ENCODE measurements around the gene XKR3.
"Not testable (repeated sequence)": the region's sequence is repeated elsewhere in the genome, so short reads cannot be mapped to it uniquely, and the experiment has no call there.

Gene XKR3

DNA sequence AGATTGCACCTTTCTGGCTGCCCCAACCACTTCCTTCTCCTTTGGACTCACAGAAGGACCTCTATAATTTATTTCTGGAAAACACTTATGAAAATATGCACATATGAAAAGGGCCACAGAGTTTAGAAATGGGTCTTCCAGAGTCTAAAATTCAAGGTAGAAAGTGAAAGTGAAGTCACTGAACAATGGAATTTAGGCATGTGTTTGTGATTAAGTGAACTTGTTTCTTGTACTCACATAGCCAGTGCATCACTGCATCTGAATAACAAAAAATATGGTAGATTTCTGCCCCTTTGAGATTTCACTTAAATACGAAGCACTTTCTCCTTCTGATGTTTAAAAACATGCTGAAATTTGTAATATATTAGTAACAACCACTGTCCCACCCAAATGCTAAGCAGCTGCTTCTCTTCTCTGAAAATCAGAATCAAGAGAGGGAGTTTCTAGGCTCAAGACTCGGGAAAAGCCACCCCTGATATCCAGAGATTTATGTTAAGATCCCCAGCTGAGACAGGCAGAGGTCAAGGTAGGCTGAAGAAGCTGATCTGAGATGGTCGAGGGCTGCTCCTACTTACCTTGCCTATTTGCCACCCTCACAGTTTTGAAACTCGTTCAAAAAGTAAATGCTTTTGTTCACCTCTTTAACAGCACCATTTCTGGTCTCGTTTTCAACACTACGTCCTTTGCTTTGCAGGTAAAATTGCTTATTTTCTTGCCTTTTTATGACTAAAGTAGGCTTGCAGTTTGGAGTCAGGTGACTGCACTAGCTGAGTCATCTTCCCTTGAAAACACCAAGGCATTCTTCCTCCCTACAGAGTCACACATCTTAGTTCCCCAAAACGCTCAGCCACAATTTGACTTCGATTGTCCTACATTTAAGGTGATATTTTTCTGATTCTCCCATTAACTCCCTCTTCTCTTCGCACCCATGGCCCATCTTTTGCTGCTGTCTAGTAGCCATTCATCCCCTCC lies at the start of gene XKR3:
TSS of gene XKR3 (minus strand) at position 696 of the 972 bp plus-strand sequence. CDS start 17,338 bp downstream, outside the sequence.
- no peak for DNase-seq (ENCODE audit: low spot score)

DNA sequence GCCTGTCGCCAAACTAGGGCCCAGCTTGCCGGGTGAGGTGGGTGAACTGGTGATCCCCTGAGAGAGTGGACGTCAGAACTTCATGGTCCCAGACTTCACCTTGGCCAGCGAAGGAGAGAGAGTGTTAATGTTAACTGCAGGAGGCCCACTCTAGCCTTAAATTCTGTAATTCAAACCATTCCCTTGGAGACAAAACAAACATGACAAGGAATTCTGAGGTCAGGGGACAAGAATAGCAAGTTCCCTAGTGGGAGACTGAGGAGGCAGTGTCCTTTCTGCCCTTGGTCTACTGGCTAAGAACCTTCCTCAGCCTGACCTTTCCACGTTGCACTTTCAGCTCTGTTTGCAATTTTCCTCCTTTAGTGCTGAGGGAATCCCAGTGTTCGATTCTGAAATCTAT lies 44.4 kb upstream of the XKR3 start:
- DNase-seq (ENCODE audit: low spot score), result not testable (repeated sequence)

DNA sequence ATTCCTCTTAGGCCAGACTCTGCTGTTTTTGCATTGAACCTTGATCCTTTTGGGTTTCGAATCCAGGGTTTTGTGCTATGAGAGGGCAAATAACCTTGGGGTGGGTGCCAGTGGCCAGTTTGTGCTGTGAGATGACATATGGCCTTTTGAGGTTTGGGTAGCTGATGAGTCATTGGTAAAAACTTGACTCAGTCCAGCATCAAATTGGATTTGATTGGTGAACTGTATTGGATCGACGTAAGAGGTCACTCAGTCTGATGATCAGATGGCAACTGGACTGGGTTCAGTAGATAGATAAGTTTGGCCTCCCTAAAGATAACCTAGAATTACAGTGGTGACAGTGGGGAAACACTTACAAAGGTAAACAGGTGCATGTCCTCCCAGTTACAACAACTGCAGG lies 41.0 kb upstream of the XKR3 start:
- no peak for DNase-seq (ENCODE audit: low spot score)

DNA sequence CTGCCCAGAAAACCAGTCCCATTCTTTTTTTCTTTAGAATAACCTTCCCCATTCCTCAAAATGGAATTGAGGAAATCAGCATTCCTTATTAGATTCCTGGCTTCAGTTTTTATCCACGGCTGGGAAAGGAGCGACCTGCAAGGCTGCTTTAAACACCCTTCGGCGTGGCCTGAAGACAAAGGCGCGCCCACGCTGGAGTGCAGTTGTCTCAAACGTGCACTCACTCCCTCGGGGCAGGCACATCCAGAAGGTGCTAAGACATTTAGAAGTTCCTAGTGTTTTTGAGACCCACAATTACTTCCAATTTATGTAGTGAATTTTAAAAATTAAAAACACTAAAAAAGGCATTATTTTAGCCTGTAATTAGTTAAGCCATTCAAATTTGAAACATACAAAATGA lies 31.6 kb upstream of the XKR3 start:
- not testable (repeated sequence) for DNase-seq (ENCODE audit: low spot score)

DNA sequence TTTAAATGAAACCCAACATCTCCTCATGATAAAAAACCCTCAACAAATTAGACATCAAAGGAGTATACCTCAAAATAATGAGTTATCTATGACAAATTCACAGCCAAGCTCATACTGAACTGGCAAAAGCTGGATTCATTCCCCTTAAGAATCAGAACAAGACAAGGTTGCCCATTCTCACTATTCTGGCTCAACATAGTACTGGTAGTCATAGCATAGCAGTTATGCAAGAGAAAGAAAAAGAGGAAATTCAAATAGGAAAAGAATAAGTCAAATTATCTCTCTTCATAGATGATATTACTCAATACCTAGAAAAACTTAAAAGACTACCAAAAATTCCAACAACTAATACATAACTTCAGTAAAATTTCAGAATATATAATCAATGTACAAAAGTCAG lies 29.4 kb upstream of the XKR3 start:
- no peak for DNase-seq (ENCODE audit: low spot score)

DNA sequence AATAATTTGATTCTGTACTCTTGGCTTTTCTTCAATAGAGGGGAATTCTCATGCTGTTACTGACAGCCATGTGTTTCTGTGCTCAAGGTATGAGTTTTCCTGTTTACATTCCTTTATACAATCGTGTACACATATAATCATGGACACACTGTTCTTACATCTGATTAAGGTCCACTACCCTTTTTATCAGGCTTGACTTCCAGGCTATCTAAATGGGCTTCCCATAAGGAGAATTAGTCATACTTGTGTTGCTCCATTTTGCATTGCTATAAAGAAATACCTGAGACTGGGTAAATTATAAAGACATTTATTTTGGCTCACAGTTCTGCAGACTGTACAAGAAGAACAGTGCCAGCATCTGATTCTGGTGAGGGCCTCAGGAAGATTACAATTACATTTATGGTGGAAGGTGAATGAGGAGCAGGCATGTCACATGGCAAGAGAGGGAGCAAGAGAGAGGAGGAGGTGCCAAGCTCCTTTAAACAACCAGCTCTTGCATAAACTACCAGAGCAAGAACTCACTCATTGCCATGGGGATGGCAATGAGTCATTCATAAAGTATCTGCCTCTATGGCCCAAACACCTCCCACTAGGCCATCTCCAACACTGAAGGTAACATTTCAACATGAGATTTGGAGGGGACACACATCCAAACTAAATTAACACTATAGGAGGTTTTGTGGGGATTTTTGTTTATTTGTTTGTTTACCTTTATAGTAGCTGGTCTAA lies 26.2 kb upstream of the XKR3 start:
- DNase-seq (ENCODE audit: low spot score), result not testable (repeated sequence)

DNA sequence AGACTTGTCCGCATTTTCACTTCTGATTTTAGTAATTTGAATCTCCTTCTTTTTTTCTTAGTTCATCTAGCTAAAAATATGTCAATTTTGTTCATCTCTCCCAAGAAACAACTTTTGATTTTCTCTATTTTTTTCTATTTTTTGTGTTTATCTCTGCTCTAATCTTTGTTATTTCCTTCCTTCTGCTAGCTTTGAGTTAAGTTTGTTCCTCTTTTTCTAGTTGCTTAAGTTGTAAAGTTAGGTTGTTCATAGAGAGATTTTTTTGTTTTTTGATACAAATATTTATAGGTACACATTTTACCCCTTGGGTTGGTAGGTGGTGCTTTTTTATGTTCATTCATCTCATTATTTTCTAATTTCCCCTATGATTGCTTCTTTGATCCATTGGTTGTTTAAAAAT lies 22.1 kb upstream of the XKR3 start:
- no peak for DNase-seq (ENCODE audit: low spot score)

DNA sequence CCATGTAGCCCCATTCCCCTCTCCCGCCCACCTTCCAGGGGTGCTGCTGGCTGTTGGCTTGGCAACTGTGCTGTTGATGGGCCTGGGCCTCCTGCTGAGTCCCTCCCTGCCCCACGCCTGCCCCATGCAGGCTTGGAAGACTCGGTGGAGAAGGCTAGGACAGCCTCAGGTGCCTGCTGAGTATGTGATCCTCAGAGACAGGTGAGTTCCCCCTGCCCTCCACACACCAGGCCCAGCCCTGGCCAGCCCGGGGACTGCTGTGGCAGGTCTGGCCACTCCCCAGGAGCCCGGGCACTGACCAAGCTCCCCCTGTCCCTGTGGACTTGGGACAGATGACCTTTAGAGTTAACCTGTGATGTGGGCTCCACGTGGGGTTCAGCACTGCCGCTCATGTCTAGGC lies 20.7 kb upstream of the XKR3 start:
- no peak for DNase-seq (ENCODE audit: low spot score)

DNA sequence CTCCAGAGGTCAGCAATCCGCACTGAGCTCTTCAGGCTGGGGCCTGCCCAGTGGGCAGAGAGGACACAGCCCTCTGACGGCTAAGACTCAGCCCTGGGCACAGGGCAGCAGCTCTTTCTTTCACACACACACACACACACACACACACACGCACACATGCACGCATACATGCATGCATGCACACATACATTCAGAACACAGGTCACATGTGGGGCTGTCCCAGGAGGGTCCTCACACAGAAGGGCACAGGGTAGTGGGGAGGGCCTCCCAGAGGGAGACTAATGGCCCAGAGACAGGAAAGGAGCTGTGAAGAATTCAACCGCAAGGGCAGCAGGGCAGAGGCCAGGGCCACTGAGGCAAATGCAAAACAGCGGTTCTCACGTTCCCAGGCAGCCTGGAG lies 20.3 kb upstream of the XKR3 start:
- DNase-seq (ENCODE audit: low spot score), result no peak

DNA sequence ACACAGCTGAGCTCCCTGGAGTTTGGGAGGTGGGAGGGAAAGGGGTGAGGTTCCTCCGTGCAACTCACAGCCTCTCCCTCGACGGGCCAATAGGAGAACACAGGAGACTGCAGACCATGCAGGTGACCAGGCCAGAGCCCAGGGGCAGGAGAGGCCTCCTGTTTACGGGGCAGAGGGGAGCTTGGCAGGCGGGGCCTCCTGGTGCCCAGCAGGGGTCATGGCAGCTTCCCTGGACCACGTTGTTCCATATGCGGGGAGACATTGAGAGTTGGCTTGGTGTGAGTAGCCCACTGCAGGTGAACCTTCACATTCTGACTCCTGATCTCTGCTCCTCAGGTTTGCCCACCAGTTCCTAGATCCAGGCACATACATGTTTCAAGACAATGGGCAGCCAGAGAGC lies 19.3 kb upstream of the XKR3 start:
- no peak for DNase-seq (ENCODE audit: low spot score)

DNA sequence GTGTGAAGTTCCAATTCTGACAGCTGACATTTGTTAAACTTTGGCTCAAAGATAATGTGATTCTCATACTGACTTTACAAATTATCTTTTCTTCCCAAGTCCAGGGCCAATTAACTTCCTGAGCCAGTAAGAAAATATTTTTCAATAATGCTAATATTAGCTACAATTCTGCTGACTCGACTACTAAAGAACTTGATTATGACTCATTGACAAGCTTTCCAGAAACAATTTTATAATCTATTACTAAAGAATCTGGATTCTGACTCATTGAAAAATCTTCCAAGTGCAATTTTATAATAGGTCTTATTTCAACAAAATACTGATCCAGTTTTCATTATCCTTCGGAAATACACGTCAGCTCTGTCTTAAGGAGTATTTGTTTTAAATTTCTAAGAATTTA lies 12.9 kb upstream of the XKR3 start:
- DNase-seq (ENCODE audit: low spot score), result no peak

DNA sequence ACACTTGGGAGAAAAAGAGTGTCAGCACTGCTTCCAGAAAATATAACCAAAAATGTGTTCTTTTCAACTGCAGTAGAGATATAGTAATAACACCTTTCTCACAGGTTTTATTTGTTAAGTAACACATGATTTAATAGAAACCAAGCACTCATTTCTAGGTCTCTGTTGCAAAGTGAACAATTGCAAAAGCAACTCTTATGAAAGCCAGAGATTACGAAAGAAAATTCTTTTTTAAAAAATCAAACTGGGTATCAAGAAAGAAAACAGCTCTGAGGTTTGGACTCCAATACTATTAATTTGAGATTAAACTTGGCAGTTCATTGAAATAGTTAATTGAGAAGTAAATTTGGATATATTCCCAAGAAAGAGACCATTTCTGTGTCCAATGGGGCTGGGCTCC lies 9.8 kb upstream of the XKR3 start:
- no peak for DNase-seq (ENCODE audit: low spot score)

DNA sequence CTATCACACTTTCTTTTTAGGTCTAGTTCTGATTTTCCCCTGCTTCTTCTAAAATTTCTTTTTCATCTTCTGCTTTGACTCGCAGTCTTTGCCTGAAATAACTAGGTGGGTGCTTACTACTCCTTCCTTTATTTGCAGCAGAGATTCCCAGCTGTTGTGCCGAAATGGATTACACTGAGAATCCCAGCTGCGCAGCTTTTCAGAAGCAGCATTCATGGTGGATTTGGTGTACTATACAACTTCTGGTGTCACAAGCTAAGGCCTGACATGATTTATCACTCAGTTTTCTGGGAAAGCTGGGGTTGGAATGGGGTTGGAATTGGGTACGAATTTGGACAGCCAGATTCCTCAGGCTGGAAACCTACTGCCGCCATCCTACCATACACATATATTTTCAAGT lies 6.0 kb upstream of the XKR3 start:
- DNase-seq (ENCODE audit: low spot score), result no peak

DNA sequence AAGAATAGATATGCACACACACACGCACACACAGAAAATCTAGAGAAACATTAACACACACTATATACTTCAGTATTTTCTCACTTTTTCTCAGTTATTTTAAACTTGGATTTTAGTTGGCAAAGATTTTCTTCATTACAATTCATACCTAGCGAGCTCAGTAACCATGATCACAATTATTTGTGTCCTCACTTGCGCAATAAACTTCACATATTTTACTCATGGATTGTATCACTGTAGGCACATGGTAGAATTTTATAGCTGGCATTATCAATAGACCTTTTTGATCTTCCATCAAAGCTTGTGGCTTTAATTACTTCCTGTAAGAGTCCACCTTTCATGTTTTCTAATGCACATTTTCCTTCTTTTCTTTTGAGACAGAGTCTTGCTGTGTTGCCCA lies 4.8 kb upstream of the XKR3 start:
- no peak for DNase-seq (ENCODE audit: low spot score)

DNA sequence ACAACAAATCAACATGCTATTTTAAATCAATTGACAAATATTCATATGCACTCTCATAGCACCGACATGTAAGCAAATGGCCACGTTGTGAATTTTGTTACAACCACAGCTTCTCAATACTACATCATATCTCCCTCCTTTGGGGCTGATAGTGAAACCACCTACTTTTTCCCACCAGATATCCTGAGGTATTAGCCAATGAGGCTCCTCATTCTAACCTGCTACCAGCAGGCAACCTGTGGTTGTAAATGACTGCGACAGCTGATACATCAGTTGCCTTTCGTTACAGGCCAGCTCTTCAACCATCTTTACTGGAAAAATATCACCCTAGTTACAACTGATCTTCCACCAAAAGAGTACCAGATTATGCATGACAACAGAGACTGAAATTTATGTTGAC lies 3.7 kb upstream of the XKR3 start:
- no peak for DNase-seq (ENCODE audit: low spot score)

DNA sequence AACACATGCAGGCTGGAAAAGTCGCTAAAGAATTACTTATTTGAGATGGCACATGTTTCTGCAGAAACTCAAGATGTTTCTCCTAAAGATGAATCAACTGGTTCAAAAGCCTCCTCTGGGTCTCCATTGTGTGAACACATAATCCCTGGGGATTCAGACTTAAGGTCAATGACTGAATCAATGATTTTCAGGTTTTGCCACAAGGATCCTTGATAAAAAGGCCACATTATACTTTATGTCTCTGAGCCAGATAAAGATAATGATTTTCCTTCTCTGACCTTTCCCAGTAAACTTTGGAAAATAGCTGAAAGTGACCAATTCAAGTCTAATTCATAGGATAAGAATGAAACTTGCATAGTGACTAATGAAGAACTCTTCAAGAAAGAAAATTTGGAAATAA lies 2.3 kb upstream of the XKR3 start:
- DNase-seq (ENCODE audit: low spot score), result no peak

DNA sequence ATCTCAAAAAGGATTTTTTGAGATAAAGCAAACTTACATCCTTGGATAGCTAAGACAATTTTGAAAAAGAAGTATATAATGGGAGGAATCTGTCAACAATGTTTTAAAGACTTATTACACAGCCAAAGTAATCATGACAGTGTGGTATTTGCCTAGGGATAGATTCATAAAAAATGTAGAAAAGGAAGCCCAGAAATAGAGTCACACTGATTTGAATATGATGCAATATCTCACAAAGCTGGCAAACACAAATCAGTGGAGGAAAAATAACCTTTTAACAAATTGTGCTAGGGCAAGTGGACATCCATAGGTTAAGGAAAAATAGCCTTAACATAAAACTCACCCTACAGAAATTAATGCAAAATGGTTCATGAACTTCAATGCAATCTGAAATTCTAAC lies 6.0 kb downstream of the XKR3 start:
- no peak for DNase-seq (ENCODE audit: low spot score)

DNA sequence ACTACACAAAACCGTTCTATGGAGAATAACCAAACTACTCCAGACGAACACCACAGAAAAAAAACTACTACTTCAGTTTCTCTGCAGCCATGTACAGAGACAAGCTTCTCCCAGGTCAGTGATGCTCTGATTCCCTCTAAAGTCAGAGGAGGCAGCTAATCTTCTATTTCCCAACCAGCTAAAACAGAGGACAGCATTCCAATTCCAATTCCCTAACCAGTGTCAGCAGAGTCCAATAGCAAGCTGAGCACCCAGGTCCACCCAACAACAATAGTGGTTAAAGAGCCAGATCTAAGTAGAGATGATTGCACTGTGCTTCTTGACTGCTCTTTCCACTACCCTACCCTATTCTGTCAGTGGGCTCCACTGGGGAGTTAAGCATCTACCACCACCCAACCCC lies 6.7 kb downstream of the XKR3 start:
- no peak for DNase-seq (ENCODE audit: low spot score)

DNA sequence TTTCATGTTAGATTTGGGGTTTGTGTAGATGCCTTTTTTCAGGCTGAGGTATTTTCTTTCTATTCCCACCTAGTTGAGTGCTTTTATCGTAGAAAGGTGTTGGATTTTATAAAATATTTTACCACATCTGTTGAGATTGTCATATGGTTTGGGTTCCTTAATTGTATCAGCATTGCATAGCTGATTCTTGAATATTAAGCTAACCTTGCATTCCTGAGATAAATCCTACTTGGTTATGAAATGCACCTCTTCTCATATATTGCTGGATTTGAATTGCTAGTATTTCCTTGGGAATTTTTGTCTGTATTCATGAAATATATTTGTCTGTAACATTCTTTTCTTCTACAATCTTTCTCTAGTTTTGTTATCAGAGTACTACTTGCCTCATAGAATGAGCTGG lies 10.1 kb downstream of the XKR3 start:
- DNase-seq (ENCODE audit: low spot score), result no peak

DNA sequence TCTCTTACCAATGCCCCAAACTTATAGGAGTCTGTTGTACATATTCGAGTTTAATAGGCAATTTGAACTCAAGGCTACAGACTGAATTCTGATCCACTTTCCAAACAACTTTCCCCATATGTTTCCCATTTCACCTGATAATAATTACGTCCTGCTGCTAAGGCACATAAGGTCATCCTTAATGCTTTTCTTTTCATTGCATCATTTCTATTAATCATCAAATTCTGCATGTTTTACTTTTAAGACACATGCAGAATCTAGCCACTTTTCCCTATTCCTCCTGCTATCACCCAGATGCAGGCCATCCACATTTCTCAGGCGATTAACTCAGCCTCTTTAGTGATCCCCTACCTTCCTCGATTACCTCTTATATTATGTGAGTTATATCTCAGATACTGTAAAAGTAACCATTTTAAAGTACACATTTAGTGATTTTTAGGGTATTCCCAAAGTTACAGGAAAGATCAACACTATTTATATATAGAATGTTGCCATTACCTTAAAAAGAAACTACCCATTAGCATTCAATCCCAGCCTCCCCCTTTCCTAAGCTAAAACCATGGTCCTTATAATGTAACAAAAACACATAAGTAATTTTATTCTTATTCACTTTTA lies 14.9 kb downstream of the XKR3 start:
- no peak for DNase-seq (ENCODE audit: low spot score)

DNA sequence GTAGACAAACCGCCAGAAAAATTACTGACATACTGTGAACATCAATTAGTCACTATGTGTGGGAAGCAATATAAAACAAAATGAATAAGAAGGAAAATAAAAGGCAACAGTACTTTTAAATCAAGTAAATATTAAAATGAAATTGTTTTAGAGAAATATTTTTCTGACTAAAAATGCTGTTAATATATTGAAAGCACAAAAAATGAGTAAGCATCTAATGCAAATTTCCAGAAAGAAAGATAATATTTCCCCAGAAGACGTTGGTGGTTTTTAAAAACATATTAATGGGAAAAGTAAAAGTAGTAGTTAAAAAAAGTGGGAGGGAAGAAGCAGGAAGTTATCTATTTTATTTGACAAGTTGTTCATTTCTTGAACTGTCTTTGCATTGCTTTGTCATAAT lies 16.5 kb downstream of the XKR3 start:
- DNase-seq (ENCODE audit: low spot score), result no peak

DNA sequence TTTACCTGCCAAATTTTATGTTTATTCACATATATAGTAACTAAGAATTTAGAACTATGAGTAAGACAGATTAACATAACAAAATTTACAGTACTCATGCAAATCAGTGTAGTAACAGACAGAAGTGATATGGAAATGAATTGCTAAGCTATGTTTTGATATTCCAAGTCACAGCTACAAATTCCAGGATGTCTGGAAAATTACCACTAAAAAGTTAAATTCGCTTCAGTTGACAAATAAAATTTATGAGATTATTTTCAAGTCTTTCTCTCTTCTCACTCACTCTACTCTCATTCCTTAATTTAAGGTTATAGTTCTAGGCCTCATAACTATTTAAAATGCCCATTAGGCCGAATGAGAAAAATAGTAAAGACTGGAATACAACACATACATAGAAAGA lies 18.1 kb downstream of the XKR3 start:
- DNase-seq (ENCODE audit: low spot score), result no peak

DNA sequence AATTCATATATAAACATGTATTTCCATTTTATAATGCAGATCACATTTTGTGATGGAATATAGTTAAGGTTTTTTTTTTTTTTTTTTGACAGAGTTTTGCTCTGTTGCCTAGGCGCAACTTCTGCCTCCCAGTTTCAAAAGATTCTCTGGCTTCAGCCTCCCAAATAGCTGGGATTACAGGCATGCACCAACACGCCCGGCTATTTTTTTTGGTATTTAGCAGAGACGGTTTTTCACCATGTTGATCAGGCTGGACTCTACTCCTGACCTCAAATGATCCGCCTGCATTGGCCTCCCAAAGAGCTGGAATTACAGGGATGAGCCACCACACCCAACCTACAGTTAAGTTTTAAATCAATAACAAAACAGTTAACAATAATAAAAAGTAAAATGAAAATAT lies 18.8 kb downstream of the XKR3 start:
- DNase-seq (ENCODE audit: low spot score), result no peak

Data from HuH-7.5 (cell line).